HCT116 (cell line): ENCODE results near the gene NFKBIZ. TPM values are rescaled to one million over a fixed set of nuclear protein-coding genes. Genes with fewer than 3 reads are reported as not detected.

Experiments used
- ATAC-seq: fragments of 200-7000 bp; cut with Tn5 transposase; 2 replicates; pipeline ENCODE4 v1.9.1; 2020; ENCODE audit warnings: mild to moderate bottlenecking, moderate library complexity
- BruUV-seq: library from RNA; stranded (reverse); fragments of 400-500 nt; replicated peaks from 2 replicates; lab custom pipeline; 2021; lab: Mats Ljungman, UMichigan
- CTCF ChIA-PET: fragments of 300-600 bp; sonication (Branson Sonifier 250); formaldehyde crosslinking; loops from one replicate; lab custom pipeline; 2021; ENCODE audit warnings: antibody characterized with exemption; lab: Charles Lee
- POLR2A ChIA-PET: fragments of 300-600, 350-600 bp; sonication (Branson Sonifier 250); formaldehyde crosslinking; loops from one replicate; lab custom pipeline; 2021; ENCODE audit warnings: antibody characterized with exemption; lab: Charles Lee
- RAD21 ChIA-PET, 2 experiments: fragments of 300-600 bp; sonication (Branson Sonifier 250); formaldehyde crosslinking; loops; one replicate each; lab custom pipeline; 2023; ENCODE audit warnings: low total read pairs in 2 of 2; ENCODE audit not compliant: uncharacterized antibody in 2 of 2, unreplicated experiment in 2 of 2, low non-redundant PET in 1 of 2; lab: Charles Lee
- DNase-seq: peaks from one replicate; pipeline ENCODE4 v3.0.0-alpha.2; 2010; ENCODE audit warnings: low read depth, low spot score
- H2AFZ ChIP-seq: fragments of 200-600 bp; shearing (Covaris generic), sonication (generic); 2 replicates; pipeline ENCODE4 v1.6.1; 2017; ENCODE audit warnings: low read depth, mixed run types, mixed read lengths, antibody characterized with exemption, low read length; ENCODE audit not compliant: poor library complexity, severe bottlenecking
- H3K27ac ChIP-seq: 2 replicates; pipeline ENCODE4 v1.5.1; 2012; ENCODE audit warnings: low read depth, low read length
- H3K27me3 ChIP-seq: fragments of 200-600 bp; sonication (generic); 2 replicates; pipeline ENCODE4 v1.6.1; 2016; ENCODE audit warnings: mixed run types, low read length, mixed read lengths; ENCODE audit not compliant: insufficient read depth
- H3K36me3 ChIP-seq, 2 experiments: fragments of 200-500 bp in 1 of 2; fragments of 200-600 bp in 1 of 2; sonication (Bioruptor generic) in 1 of 2; sonication (generic) in 1 of 2; 2 replicates each; pipeline versions ENCODE4 v1.5.1 to v1.6.1; 2014 to 2016; ENCODE audit warnings: low read length in 2 of 2, inconsistent platforms in 1 of 2, mixed read lengths in 1 of 2, mixed run types in 1 of 2; ENCODE audit not compliant: insufficient read depth in 2 of 2, control insufficient read depth in 1 of 2
- H3K4me1 ChIP-seq, 2 experiments: fragments of 200-600 bp in 1 of 2; sonication (generic) in 1 of 2; 2 replicates each; pipeline versions ENCODE4 v1.5.1 to v1.6.1; 2012 to 2017; ENCODE audit warnings: low read length in 2 of 2, inconsistent platforms in 1 of 2, mild to moderate bottlenecking in 1 of 2, mixed read lengths in 1 of 2, mixed run types in 1 of 2, moderate library complexity in 1 of 2; ENCODE audit not compliant: insufficient read depth in 2 of 2, control insufficient read depth in 1 of 2
- H3K4me2 ChIP-seq: fragments of 200-600 bp; sonication (generic); 2 replicates; pipeline ENCODE4 v1.6.1; 2017; ENCODE audit warnings: mixed run types, low read length, mixed read lengths
- H3K4me3 ChIP-seq, 2 experiments: fragments of 200-600 bp in 1 of 2; sonication (generic) in 1 of 2; replicated peaks in 1 of 2; 2 replicates each; pipeline ENCODE4 v1.5.1; 2011 to 2016; ENCODE audit warnings: low read length in 2 of 2, control low read depth in 1 of 2, low read depth in 1 of 2, mild to moderate bottlenecking in 1 of 2, mixed read lengths in 1 of 2, mixed run types in 1 of 2
- H3K79me2 ChIP-seq: fragments of 200-600 bp; sonication (generic); 2 replicates; pipeline ENCODE4 v1.6.1; 2017; ENCODE audit warnings: mild to moderate bottlenecking, mixed run types, low read length, moderate library complexity, mixed read lengths; ENCODE audit not compliant: insufficient read depth
- H3K9ac ChIP-seq: fragments of 200-600 bp; sonication (generic); 2 replicates; pipeline ENCODE4 v1.6.1; 2016; ENCODE audit warnings: low read length, mixed read lengths
- H3K9me2 ChIP-seq: fragments of 200-600 bp; sonication (generic), shearing (Covaris generic); 2 replicates; pipeline ENCODE4 v1.6.1; 2017; ENCODE audit warnings: mixed run types, mild to moderate bottlenecking, moderate library complexity; ENCODE audit not compliant: insufficient read depth
- H3K9me3 ChIP-seq, 2 experiments: fragments of 200-500 bp in 1 of 2; fragments of 200-600 bp in 1 of 2; sonication (Bioruptor generic) in 1 of 2; sonication (generic) in 1 of 2; 2 replicates each; pipeline ENCODE4 v1.6.1; 2014 to 2017; ENCODE audit warnings: low read length in 2 of 2, mixed read lengths in 2 of 2, inconsistent platforms in 1 of 2, low read depth in 1 of 2, mild to moderate bottlenecking in 1 of 2, mixed run types in 1 of 2, moderate library complexity in 1 of 2; ENCODE audit not compliant: control insufficient read depth in 1 of 2, insufficient read depth in 1 of 2
- H4K20me1 ChIP-seq: fragments of 200-600 bp; sonication (generic), shearing (Covaris generic); 2 replicates; pipeline ENCODE4 v1.6.1; 2017; ENCODE audit warnings: mixed run types, mild to moderate bottlenecking, moderate library complexity; ENCODE audit not compliant: insufficient read depth
- CEBPB ChIP-seq: IDR thresholded peaks from 2 replicates; pipeline ENCODE4 v1.6.1; 2012; ENCODE audit warnings: low read depth
- ELF1 ChIP-seq: IDR thresholded peaks from 2 replicates; pipeline ENCODE4 v1.6.1; 2012; ENCODE audit warnings: low read depth, borderline replicate concordance
- EZH2 ChIP-seq: fragments of 200-600 bp; sonication (generic); IDR thresholded peaks from 2 replicates; pipeline ENCODE4 v1.6.1; 2017; ENCODE audit warnings: antibody characterized with exemption, mixed run types
- EZH2phosphoT487 ChIP-seq: fragments of 200-600 bp; IDR thresholded peaks from 2 replicates; pipeline ENCODE4 v1.6.1; 2018; ENCODE audit warnings: antibody characterized with exemption, borderline replicate concordance
- FOSL1 ChIP-seq: IDR thresholded peaks from 2 replicates; pipeline ENCODE4 v1.6.1; 2012; ENCODE audit warnings: low read depth
- JUND ChIP-seq: IDR thresholded peaks from 2 replicates; pipeline ENCODE4 v1.6.1; 2012
- RAD21 ChIP-seq: IDR thresholded peaks from 2 replicates; pipeline ENCODE4 v1.6.1; 2012; ENCODE audit warnings: low read depth, mild to moderate bottlenecking
- REST ChIP-seq: IDR thresholded peaks from 2 replicates; pipeline ENCODE4 v1.6.1; 2012; ENCODE audit warnings: low read depth
- SIN3A ChIP-seq: IDR thresholded peaks from 2 replicates; pipeline ENCODE4 v1.6.1; 2012; ENCODE audit warnings: low read depth
- SP1 ChIP-seq: IDR thresholded peaks from 2 replicates; pipeline ENCODE4 v1.6.1; 2012; ENCODE audit warnings: low read depth
- SRF ChIP-seq: IDR thresholded peaks from 2 replicates; pipeline ENCODE4 v1.6.1; 2012; ENCODE audit warnings: low read depth
- TCF7L2 ChIP-seq: IDR thresholded peaks from 2 replicates; pipeline ENCODE4 v1.7.0; 2011; ENCODE audit warnings: borderline replicate concordance, inconsistent platforms; ENCODE audit not compliant: insufficient read depth, insufficient read length; ENCODE audit errors: extremely low read depth
- intact Hi-C: fragments of 100-400 bp; cut with micrococcal nuclease; formaldehyde crosslinking; loops from 2 replicates; pipeline ENCODE4 v1.10.0; 2022
- total RNA-seq: library from RNA; stranded (reverse); gene quantifications from one replicate; pipeline ENCODE4 v1.2.1, GENCODE V29; 2021; ENCODE audit not compliant: unreplicated experiment
- TF ChIP-seq, protein P1 (sequence below), 3 experiments: fragments of 200-600 bp in 1 of 3; sonication (generic) in 1 of 3; IDR thresholded peaks in 2 of 3; conservative IDR thresholded peaks in 1 of 3; 2 replicates each; pipeline ENCODE4 v1.5.1; 2012 to 2017; ENCODE audit warnings: low read depth in 2 of 3, low read length in 2 of 3, antibody characterized with exemption in 1 of 3, borderline replicate concordance in 1 of 3, control low read depth in 1 of 3, mild to moderate bottlenecking in 1 of 3, mixed read lengths in 1 of 3, mixed run types in 1 of 3, moderate library complexity in 1 of 3; ENCODE audit not compliant: insufficient read depth in 1 of 3

Gene NFKBIZ
- total RNA-seq, 1 experiment from 2014 or later = 12.2 TPM

DNA sequence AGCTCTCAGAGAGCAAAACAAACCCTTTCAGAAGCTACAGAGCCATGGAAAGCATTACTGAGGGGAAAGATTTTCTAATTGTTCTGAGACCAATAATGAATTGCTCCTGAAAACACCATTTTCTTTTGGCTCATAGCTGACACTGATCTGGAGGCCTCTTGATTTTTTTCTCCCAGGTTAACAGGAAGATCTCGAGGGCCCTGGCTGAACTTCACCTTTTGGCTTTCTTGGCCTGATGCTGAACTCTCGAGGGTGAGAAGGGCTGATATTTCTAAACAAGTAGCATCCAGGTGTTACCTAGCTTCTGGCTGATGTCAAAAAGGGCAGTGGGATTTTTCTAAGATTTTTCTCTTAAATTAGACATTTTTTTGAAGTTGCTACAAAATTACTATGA, 19.9 kb upstream of the NFKBIZ start:
- CTCF ChIA-PET = no interaction called here
- no peak overlapping the region for H3K4me2 ChIP-seq

More for the DNA sequence above, 19.9 kb upstream of the NFKBIZ start:
- Histone ChIP-seq H3K27ac (no peak overlapping the region), H2AFZ (no peak overlapping the region), H3K9ac (no peak overlapping the region), H3K4me3 (no peak overlapping the region), H3K27me3 (no peaks in the 10 kb centered on the region), H4K20me1 (no peaks in the 10 kb centered on the region), H3K79me2 (no peaks in the 10 kb centered on the region), H3K36me3 (no peaks in the 10 kb centered on the region), H3K9me2 (no peaks in the 10 kb centered on the region), H3K9me3 (no peaks in the 10 kb centered on the region), H3K4me1 (peaks cover 12 to 19% of the 10 kb centered on the region in 2 experiments)
- POLR2A ChIA-PET = interaction anchor here (3.5 kb wide), 1 partner anchor 20 kb away, joined by 12 read pairs; the partner anchor contains the start of gene NFKBIZ
- RAD21 ChIA-PET = no interaction called here
- BruUV-seq = no TSS peak
- no peak for DNase-seq
- intact Hi-C loops = no loop called here
- ATAC-seq = no peak
- TF ChIP-seq FOSL1 (no peak), CEBPB (no peak), RAD21 (no peak), REST (no peak), SIN3A (no peak), EZH2phosphoT487 (no peak), TCF7L2 (no peak), EZH2 (no peak), SRF (no peak), JUND (no peak), ELF1 (no peak), SP1 (no peak)
- TF ChIP-seq, protein P1, sequence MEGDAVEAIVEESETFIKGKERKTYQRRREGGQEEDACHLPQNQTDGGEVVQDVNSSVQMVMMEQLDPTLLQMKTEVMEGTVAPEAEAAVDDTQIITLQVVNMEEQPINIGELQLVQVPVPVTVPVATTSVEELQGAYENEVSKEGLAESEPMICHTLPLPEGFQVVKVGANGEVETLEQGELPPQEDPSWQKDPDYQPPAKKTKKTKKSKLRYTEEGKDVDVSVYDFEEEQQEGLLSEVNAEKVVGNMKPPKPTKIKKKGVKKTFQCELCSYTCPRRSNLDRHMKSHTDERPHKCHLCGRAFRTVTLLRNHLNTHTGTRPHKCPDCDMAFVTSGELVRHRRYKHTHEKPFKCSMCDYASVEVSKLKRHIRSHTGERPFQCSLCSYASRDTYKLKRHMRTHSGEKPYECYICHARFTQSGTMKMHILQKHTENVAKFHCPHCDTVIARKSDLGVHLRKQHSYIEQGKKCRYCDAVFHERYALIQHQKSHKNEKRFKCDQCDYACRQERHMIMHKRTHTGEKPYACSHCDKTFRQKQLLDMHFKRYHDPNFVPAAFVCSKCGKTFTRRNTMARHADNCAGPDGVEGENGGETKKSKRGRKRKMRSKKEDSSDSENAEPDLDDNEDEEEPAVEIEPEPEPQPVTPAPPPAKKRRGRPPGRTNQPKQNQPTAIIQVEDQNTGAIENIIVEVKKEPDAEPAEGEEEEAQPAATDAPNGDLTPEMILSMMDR (IDR thresholded peaks at IDR 0.05 in 2 of 3, conservative IDR thresholded peaks at IDR 0.05 in 1 of 3; ENCODE audit: borderline replicate concordance in 1 of 3, insufficient read depth in 1 of 3, low read depth in 2 of 3, low read length in 2 of 3) = no peak
